ENCODE results near the gene GGT6.

The GGT6 gene

DNA sequence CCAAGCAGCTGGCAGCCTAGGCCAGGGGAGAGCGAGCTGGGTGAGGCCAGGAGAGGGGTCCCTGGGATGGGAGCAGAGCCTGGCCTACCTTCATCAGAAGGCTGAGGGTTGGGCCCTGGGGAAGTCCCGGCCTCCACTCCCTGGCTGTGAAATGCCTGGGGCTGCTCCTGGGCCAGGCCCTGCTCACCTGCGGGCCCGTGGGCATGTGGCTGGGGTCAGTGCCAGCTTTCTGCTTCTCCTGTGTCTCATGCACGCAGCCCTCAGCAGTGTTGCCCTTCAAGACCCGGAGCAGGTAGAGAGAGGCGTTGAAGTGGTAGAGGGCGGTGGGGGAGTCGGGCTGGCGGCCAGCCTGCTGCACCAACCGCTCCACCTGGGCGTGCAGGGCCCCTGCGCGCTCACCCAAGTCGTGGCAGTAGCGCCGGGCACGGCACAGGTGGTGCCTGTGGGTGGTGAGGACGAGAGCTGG is 17.6 kb downstream of the GGT6 start:
- Histone ChIP-seq H3K27me3 (ENCODE audit: insufficient read depth, low read length, poor library complexity) (no peaks in the 10 kb centered on the region), H3K9ac (ENCODE audit: low read depth, low read length) (no peak overlapping the region), H3K36me3 (ENCODE audit: insufficient read depth, low read length) (peaks cover 93% of the 10 kb centered on the region), H3K27ac (ENCODE audit: low read length) (no peak overlapping the region), H3K4me2 (ENCODE audit: insufficient read depth, low read length) (no peak overlapping the region), H2AFZ (ENCODE audit: low read depth, low read length) (no peak overlapping the region), H3K4me3 (ENCODE audit: low read depth in 1 of 2, low read length in 2 of 2) (no peak overlapping the region), H4K20me1 (ENCODE audit: insufficient read depth, low read length) (peaks cover 43% of the 10 kb centered on the region), H3K79me2 (ENCODE audit: insufficient read depth, low read length) (no peaks in the 10 kb centered on the region), H3K9me3 (ENCODE audit: insufficient read depth, low read length, severe bottlenecking) (no peaks in the 10 kb centered on the region), H3K4me1 (ENCODE audit: insufficient read depth, low read length) (no peaks in the 10 kb centered on the region)
- TF ChIP-seq, protein P1, sequence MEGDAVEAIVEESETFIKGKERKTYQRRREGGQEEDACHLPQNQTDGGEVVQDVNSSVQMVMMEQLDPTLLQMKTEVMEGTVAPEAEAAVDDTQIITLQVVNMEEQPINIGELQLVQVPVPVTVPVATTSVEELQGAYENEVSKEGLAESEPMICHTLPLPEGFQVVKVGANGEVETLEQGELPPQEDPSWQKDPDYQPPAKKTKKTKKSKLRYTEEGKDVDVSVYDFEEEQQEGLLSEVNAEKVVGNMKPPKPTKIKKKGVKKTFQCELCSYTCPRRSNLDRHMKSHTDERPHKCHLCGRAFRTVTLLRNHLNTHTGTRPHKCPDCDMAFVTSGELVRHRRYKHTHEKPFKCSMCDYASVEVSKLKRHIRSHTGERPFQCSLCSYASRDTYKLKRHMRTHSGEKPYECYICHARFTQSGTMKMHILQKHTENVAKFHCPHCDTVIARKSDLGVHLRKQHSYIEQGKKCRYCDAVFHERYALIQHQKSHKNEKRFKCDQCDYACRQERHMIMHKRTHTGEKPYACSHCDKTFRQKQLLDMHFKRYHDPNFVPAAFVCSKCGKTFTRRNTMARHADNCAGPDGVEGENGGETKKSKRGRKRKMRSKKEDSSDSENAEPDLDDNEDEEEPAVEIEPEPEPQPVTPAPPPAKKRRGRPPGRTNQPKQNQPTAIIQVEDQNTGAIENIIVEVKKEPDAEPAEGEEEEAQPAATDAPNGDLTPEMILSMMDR (IDR thresholded peaks at IDR 0.05; ENCODE audit: borderline replicate concordance, extremely low read depth, low read length, poor library complexity, severe bottlenecking) = no peak
- TF ChIP-seq EZH2 (IDR thresholded peaks at IDR 0.05; ENCODE audit: borderline replicate concordance, low read depth, low read length, severe bottlenecking) = no peak
- DNase-seq (no peak), ATAC-seq (ENCODE audit: insufficient read depth, low read depth) (no peak)

DNA sequence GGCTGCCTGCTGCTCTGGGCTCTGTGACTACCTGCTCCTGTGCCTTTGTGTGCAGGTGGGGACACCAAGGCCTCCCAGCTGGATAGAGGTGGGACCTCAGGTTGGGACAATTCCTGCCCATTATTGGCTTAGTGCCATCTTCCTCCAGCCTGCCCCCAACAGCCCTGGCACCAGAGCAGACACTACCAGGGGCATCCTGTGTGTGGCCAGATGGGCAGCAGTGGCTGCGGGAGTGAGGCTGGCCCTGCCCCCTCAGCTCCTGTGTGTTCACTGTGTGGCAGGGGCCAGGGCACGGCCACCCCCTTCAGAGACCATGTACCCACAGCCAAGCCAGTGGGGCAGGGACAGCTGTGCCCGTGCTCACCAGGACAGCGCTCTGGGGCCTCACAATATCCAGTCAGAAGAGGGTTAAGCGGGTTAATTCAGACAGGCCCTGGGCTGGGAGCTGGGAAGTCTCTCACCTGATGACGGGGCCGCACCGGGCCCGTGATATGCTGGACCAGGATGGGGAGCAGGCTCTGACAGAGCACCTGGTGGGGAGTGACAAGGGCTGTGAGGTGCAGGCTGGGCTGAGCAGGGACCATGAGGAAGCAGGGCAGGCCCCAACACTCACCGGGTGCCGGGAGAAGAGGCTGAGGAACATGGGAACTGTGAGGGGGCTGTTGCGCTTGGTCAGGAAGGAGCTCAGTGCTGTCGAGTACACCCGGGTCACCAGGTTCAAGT is 18.2 kb downstream of the GGT6 start:
- no peak overlapping the region for H2AFZ ChIP-seq (ENCODE audit: low read depth, low read length)
- H3K4me1 ChIP-seq (ENCODE audit: insufficient read depth, low read length) = no peaks in the 10 kb centered on the region
- H3K4me2 ChIP-seq (ENCODE audit: insufficient read depth, low read length) = no peak overlapping the region
- no peak overlapping the region for H3K9ac ChIP-seq (ENCODE audit: low read depth, low read length)
- TF ChIP-seq EZH2 (IDR thresholded peaks at IDR 0.05; ENCODE audit: borderline replicate concordance, low read depth, low read length, severe bottlenecking) = no peak
- TF ChIP-seq, protein P1 (IDR thresholded peaks at IDR 0.05; ENCODE audit: borderline replicate concordance, extremely low read depth, low read length, poor library complexity, severe bottlenecking) = no peak
- H3K27me3 ChIP-seq (ENCODE audit: insufficient read depth, low read length, poor library complexity) = no peaks in the 10 kb centered on the region
- ATAC-seq (ENCODE audit: insufficient read depth, low read depth) (no peak), DNase-seq (no peak)
- no peak overlapping the region for H3K27ac ChIP-seq (ENCODE audit: low read length)
- peaks cover 44% of the 10 kb centered on the region for H4K20me1 ChIP-seq (ENCODE audit: insufficient read depth, low read length)
- no peaks in the 10 kb centered on the region for H3K9me3 ChIP-seq (ENCODE audit: insufficient read depth, low read length, severe bottlenecking)
- H3K79me2 ChIP-seq (ENCODE audit: insufficient read depth, low read length) = no peaks in the 10 kb centered on the region
- H3K36me3 ChIP-seq (ENCODE audit: insufficient read depth, low read length) = peaks cover 89% of the 10 kb centered on the region
- no peak overlapping the region for H3K4me3 ChIP-seq (ENCODE audit: low read depth in 1 of 2, low read length in 2 of 2)

DNA sequence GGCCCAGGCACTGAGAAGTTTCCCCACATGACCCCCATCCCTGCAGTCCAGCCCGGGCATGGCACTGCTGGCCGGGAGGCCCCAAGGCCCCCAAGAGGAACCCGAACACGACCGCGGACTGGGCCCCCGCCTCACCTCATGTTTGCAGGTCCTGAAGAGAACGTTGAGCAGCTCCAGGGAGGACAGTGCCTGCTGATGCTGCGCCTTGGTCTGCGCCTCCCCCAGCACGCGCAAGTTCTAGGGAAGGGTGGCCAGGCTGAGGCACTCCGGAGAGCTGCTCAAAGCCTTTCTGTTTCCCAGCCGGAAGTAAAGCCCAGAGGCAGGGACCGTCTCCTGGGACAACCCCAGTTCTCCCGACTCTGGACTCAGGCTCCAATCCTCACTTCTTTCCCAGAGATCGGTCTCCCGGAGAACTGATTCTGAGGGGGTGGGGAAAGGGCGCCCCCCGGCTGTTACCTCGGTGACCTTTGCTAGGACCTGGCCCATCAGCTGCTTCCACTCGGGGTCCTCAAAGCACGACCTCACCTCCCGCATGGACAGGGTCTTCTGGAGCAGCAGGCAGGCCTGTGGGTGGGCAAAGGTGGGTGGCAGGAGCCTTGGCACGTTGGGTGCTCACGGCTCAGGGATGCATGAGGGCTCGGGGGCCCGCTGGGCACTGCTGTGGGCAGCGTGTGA is 18.9 kb downstream of the GGT6 start:
- H3K27me3 ChIP-seq (ENCODE audit: insufficient read depth, low read length, poor library complexity) = no peaks in the 10 kb centered on the region
- H3K4me1 ChIP-seq (ENCODE audit: insufficient read depth, low read length) = no peaks in the 10 kb centered on the region
- peaks cover 46% of the 10 kb centered on the region for H4K20me1 ChIP-seq (ENCODE audit: insufficient read depth, low read length)

More for the DNA sequence above, 18.9 kb downstream of the GGT6 start:
- no peaks in the 10 kb centered on the region for H3K79me2 ChIP-seq (ENCODE audit: insufficient read depth, low read length)
- no peak overlapping the region for H3K27ac ChIP-seq (ENCODE audit: low read length)
- DNase-seq (no peak), ATAC-seq (ENCODE audit: insufficient read depth, low read depth) (no peak)
- H2AFZ ChIP-seq (ENCODE audit: low read depth, low read length) = no peak overlapping the region
- H3K9me3 ChIP-seq (ENCODE audit: insufficient read depth, low read length, severe bottlenecking) = no peaks in the 10 kb centered on the region
- H3K9ac ChIP-seq (ENCODE audit: low read depth, low read length) = no peak overlapping the region
- H3K36me3 ChIP-seq (ENCODE audit: insufficient read depth, low read length) = peaks cover 82% of the 10 kb centered on the region
- TF ChIP-seq, protein P1 (IDR thresholded peaks at IDR 0.05; ENCODE audit: borderline replicate concordance, extremely low read depth, low read length, poor library complexity, severe bottlenecking) = peak; percentile 31
- no peak for TF ChIP-seq EZH2 (IDR thresholded peaks at IDR 0.05; ENCODE audit: borderline replicate concordance, low read depth, low read length, severe bottlenecking)
- no peak overlapping the region for H3K4me2 ChIP-seq (ENCODE audit: insufficient read depth, low read length)
- H3K4me3 ChIP-seq (ENCODE audit: low read depth in 1 of 2, low read length in 2 of 2) = no peak overlapping the region

Data from DND-41 (cell line).